Ishikawa (cell line): ENCODE results near the gene IGFN1.

Source experiments
- CEBPB ChIP-seq: IDR thresholded peaks from 2 replicates; pipeline ENCODE4 v1.6.1; 2012
- CREB1 ChIP-seq: IDR thresholded peaks from 2 replicates; pipeline ENCODE4 v1.6.1; 2012; ENCODE audit warnings: low read depth
- EGR1 ChIP-seq: IDR thresholded peaks from 2 replicates; pipeline ENCODE4 v1.6.1; 2012
- EP300 ChIP-seq: IDR thresholded peaks from 2 replicates; pipeline ENCODE4 v1.6.1; 2012; ENCODE audit warnings: borderline replicate concordance
- FOXM1 ChIP-seq: IDR thresholded peaks from 2 replicates; pipeline ENCODE4 v1.6.1; 2012; ENCODE audit warnings: low read depth, borderline replicate concordance
- NFIC ChIP-seq: IDR thresholded peaks from 2 replicates; pipeline ENCODE4 v1.6.1; 2012
- RAD21 ChIP-seq: IDR thresholded peaks from 2 replicates; pipeline ENCODE4 v1.6.1; 2012; ENCODE audit warnings: low read depth
- TAF1 ChIP-seq: IDR thresholded peaks from 2 replicates; pipeline ENCODE4 v1.6.1; 2012; ENCODE audit warnings: low read depth, mild to moderate bottlenecking
- TCF12 ChIP-seq: IDR thresholded peaks from 2 replicates; pipeline ENCODE4 v1.6.1; 2012; ENCODE audit warnings: low read depth
- TEAD4 ChIP-seq: IDR thresholded peaks from 2 replicates; pipeline ENCODE4 v1.6.1; 2012
- USF1 ChIP-seq: IDR thresholded peaks from 2 replicates; pipeline ENCODE4 v1.6.1; 2012
- YY1 ChIP-seq: IDR thresholded peaks from 2 replicates; pipeline ENCODE4 v1.6.1; 2012; ENCODE audit warnings: low read depth
- ZBTB7A ChIP-seq: IDR thresholded peaks from 2 replicates; pipeline ENCODE4 v1.6.1; 2012; ENCODE audit warnings: low read depth
- TF ChIP-seq, protein P1 (sequence below): IDR thresholded peaks from 2 replicates; pipeline ENCODE4 v1.6.1; 2012; ENCODE audit warnings: low read depth, mild to moderate bottlenecking
- TF ChIP-seq, protein P2 (sequence below): IDR thresholded peaks from 2 replicates; pipeline ENCODE4 v1.6.1; 2012

The IGFN1 gene

DNA sequence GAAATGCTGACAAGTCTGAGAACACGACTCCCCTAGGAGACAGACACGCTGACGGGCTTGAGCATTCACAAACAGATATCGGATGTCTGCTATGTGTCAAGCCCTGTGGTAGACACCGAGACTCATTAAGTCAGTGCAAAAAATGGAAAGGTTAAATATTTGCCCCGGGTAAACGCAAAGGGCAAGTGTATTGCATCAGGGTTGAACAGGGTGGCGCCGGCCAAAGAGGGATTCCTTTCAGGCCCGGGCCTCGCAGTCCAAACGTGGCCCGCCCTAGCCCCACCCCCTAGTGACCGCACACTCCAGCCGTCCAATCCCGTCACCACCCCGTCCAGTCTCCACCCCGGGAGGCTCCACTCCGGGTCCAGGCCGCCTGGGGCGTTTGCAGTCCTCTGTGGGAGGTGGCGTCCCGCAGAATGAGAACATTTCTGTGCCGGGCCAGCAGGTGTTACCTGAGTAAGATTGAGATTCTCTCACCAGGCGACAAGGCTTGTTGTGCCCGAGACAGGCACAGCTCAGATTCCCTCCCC lies 20.0 kb upstream of the IGFN1 start:
- TF ChIP-seq FOXM1 (peak; percentile 75; the same call in 1 of the 2 replicates), RAD21 (no peak), YY1 (peak; percentile 10; the same call in 1 of the 2 replicates), ZBTB7A (no peak), CREB1 (no peak), USF1 (peak; percentile 17; the same call in 1 of the 2 replicates), EP300 (peak; percentile 78; the same call in 1 of the 2 replicates), CEBPB (peak; percentile 75), TCF12 (peak; percentile 94), TEAD4 (peak; percentile 64), TAF1 (peak; percentile 65), NFIC (no peak; the same call in none of the 2 replicates), EGR1 (no peak)
- TF ChIP-seq, protein P1, sequence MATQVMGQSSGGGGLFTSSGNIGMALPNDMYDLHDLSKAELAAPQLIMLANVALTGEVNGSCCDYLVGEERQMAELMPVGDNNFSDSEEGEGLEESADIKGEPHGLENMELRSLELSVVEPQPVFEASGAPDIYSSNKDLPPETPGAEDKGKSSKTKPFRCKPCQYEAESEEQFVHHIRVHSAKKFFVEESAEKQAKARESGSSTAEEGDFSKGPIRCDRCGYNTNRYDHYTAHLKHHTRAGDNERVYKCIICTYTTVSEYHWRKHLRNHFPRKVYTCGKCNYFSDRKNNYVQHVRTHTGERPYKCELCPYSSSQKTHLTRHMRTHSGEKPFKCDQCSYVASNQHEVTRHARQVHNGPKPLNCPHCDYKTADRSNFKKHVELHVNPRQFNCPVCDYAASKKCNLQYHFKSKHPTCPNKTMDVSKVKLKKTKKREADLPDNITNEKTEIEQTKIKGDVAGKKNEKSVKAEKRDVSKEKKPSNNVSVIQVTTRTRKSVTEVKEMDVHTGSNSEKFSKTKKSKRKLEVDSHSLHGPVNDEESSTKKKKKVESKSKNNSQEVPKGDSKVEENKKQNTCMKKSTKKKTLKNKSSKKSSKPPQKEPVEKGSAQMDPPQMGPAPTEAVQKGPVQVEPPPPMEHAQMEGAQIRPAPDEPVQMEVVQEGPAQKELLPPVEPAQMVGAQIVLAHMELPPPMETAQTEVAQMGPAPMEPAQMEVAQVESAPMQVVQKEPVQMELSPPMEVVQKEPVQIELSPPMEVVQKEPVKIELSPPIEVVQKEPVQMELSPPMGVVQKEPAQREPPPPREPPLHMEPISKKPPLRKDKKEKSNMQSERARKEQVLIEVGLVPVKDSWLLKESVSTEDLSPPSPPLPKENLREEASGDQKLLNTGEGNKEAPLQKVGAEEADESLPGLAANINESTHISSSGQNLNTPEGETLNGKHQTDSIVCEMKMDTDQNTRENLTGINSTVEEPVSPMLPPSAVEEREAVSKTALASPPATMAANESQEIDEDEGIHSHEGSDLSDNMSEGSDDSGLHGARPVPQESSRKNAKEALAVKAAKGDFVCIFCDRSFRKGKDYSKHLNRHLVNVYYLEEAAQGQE: no peak
- TF ChIP-seq, protein P2, sequence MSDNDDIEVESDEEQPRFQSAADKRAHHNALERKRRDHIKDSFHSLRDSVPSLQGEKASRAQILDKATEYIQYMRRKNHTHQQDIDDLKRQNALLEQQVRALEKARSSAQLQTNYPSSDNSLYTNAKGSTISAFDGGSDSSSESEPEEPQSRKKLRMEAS: peak; percentile 36

DNA sequence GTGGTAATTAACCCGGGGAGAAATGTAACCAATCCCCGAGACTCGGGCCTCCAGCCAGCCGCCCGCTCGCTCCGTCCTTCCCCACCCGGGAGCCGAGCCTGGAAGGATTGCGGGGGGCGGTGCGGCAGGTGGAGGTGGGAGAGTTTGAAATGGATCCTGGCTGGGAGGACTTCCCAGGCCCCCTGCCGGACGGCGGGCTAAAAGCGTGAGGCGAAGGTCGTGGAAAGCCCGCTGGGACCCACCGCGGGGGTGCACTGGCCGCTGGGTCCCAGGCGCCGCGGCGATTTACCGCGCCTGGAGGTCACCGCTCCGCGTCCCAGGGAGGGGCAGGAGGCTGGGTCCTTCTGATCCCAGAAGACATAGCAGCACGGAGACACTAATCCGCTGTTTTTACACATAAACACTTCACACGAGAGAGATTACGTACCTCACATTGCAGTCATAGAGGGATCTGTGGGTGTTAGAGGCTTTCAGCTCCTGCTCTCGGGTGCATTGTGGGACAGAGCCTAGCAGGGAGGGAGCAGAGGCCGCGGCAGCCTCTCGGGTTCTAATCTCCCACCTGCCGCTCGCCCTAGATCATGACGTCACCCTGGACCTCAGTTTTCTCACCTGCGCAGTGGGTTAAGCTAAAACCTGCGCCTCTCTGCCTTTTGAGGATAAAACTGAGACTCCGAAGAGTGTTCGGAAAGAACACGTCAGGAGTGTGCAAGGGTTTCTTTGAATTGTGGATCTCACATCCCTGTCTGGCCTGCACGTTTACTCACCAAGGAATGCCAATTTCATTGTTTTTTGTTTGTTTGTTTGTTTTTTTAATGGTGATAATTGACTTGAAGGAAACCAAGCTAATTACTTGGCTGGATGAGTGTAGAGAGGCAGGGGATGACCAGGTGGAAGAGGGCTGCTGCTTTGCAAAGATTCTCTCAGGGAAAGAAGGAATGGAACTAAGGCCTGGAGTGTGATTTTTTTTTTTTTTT lies 19.3 kb upstream of the IGFN1 start:
- TF ChIP-seq TCF12: peak; percentile 82
- no peak; the same call in 1 of the 2 replicates for TF ChIP-seq TEAD4
- TF ChIP-seq NFIC: peak; percentile 77
- TF ChIP-seq TAF1: peak; percentile 9; the same call in 1 of the 2 replicates
- TF ChIP-seq EP300: peak; percentile 59; the same call in 1 of the 2 replicates
- no peak for TF ChIP-seq YY1
- TF ChIP-seq CREB1: peak; percentile 52; the same call in 1 of the 2 replicates
- TF ChIP-seq RAD21: peak; percentile 20; the same call in 1 of the 2 replicates

DNA sequence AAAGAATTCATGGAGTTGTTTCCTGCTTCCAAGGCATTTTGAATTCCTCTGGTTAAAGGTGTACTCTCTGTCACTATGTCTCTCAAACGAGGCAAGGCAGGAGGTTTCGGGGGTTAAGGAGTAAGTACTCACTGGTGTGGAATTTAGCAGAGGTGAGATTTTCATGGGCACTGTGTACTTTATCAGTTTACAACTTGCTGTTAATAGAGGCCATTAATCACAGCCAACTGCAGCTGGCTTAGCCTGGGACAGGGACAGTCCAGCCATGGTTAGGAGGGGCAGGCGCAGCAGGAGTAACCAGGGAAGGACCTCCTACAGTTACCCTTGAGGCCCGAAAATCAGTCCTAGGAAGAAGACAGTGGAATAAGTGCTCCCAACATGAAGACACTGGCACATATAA lies 18.3 kb upstream of the IGFN1 start:
- TF ChIP-seq TAF1 (no peak), FOXM1 (no peak), EP300 (no peak), YY1 (no peak), USF1 (no peak), RAD21 (no peak), CREB1 (no peak), NFIC (no peak), ZBTB7A (no peak), EGR1 (no peak), CEBPB (no peak), TEAD4 (no peak), TCF12 (no peak)
- TF ChIP-seq, protein P1: no peak
- TF ChIP-seq, protein P2: no peak

DNA sequence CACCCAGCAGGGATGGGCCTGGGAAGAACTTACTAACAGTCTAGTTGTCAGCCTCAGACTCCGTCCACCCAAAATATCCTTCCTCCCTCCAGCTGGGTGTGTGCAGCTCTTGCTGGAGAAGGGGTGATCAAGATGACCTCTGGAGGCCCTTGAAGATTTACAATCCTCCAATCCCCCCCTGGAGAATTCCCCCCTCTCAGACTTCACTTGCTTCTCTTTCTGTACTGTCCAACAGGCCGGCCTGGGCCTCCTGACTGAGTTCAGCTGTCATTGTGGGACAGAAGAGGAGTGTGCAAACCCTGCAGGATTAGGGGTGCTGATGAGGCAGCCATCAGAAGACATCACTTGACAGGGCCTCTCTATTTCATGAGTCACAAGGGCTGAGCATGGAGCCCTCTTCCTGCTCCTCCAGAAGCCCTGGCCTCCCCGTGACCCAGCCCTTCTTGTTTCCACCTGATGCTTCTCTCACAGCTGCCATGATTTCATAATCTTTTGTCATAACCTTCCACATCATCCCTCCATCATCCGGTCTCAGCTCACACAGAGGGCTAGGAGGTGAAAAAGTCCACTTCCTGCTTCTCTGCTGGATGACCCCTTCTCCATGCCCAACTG lies 17.5 kb upstream of the IGFN1 start:
- TF ChIP-seq, protein P1: no peak
- TF ChIP-seq YY1 (no peak), TEAD4 (no peak), RAD21 (no peak), ZBTB7A (no peak), NFIC (no peak), USF1 (no peak), CREB1 (no peak), EGR1 (no peak), TAF1 (no peak), FOXM1 (no peak), TCF12 (no peak)
